Neural cell (in vitro differentiated cells): ENCODE data around the gene N4BP2. TPM values are rescaled to one million over a fixed set of nuclear protein-coding genes. Genes with fewer than 3 reads are reported as not detected.

Experiments used
- H2AFZ ChIP-seq: fragments of 200-600, 300-800 bp; sonication (generic), shearing (Covaris generic); 2 replicates; pipeline ENCODE4 v1.6.0; 2014; ENCODE audit warnings: low read depth, mild to moderate bottlenecking, antibody characterized with exemption, low read length, moderate library complexity
- H3F3A ChIP-seq: fragments of 200-600 bp; shearing (Covaris generic); 2 replicates; pipeline ENCODE4 v1.6.1; 2016; ENCODE audit warnings: mild to moderate bottlenecking, moderate library complexity, mixed read lengths, antibody characterized with exemption, low read length; ENCODE audit not compliant: insufficient read depth, poor library complexity, severe bottlenecking
- H3K27ac ChIP-seq: fragments of 200-600, 300-800 bp; sonication (generic), shearing (Covaris generic); 2 replicates; pipeline ENCODE4 v1.5.1; 2014; ENCODE audit warnings: mild to moderate bottlenecking, low read length, moderate library complexity
- H3K27me3 ChIP-seq: fragments of 300-800, 200-600 bp; sonication (generic), shearing (Covaris generic); 2 replicates; pipeline ENCODE4 v1.6.0; 2014; ENCODE audit warnings: mild to moderate bottlenecking, low read depth, low read length, moderate library complexity; ENCODE audit not compliant: insufficient read depth
- H3K36me3 ChIP-seq: fragments of 300-800, 200-600 bp; sonication (generic), shearing (Covaris generic); 2 replicates; pipeline ENCODE4 v1.5.1; 2014; ENCODE audit warnings: mild to moderate bottlenecking, antibody characterized with exemption, low read length, moderate library complexity; ENCODE audit not compliant: insufficient read depth
- H3K4me2 ChIP-seq: fragments of 300-800, 200-600 bp; sonication (generic), shearing (Covaris generic); 2 replicates; pipeline ENCODE4 v1.6.0; 2014; ENCODE audit warnings: mild to moderate bottlenecking, low read length
- H3K4me3 ChIP-seq: fragments of 300-800, 200-600 bp; sonication (generic), shearing (Covaris generic); 2 replicates; pipeline ENCODE4 v1.5.1; 2014; ENCODE audit warnings: mild to moderate bottlenecking, low read length, moderate library complexity
- H3K79me2 ChIP-seq: fragments of 200-600 bp; shearing (Covaris generic); replicated peaks from 2 replicates; pipeline ENCODE4 v1.6.0; 2014; ENCODE audit warnings: mild to moderate bottlenecking, low read length, moderate library complexity; ENCODE audit not compliant: insufficient read depth
- H3K9ac ChIP-seq: fragments of 300-800, 200-600 bp; sonication (generic), shearing (Covaris generic); 2 replicates; pipeline ENCODE4 v1.6.1; 2016; ENCODE audit warnings: mild to moderate bottlenecking, low read length, mixed read lengths
- H3K9me2 ChIP-seq: fragments of 200-600 bp; shearing (Covaris generic); 2 replicates; pipeline ENCODE4 v1.6.1; 2016; ENCODE audit warnings: mild to moderate bottlenecking, low read length, mixed read lengths; ENCODE audit not compliant: insufficient read depth
- H3K9me3 ChIP-seq: fragments of 200-600, 300-800 bp; sonication (generic), shearing (Covaris generic); 2 replicates; pipeline ENCODE4 v1.6.1; 2016; ENCODE audit warnings: mild to moderate bottlenecking, mixed run types, low read length, moderate library complexity, mixed read lengths
- H4K20me1 ChIP-seq: fragments of 200-600 bp; shearing (Covaris generic); 2 replicates; pipeline ENCODE4 v1.6.1; 2016; ENCODE audit warnings: mild to moderate bottlenecking, mixed run types; ENCODE audit not compliant: insufficient read depth
- CTCF ChIP-seq: fragments of 450-650 bp; IDR thresholded peaks from 2 replicates; pipeline ENCODE4 v1.5.1; 2014; ENCODE audit warnings: antibody characterized with exemption, mild to moderate bottlenecking, moderate library complexity; ENCODE audit not compliant: poor library complexity, severe bottlenecking
- EP300 ChIP-seq: fragments of 450-650 bp; conservative IDR thresholded peaks from 2 replicates; pipeline ENCODE4 v1.6.1; 2014; ENCODE audit warnings: antibody characterized with exemption, mild to moderate bottlenecking, moderate library complexity; ENCODE audit not compliant: poor library complexity, severe bottlenecking
- EZH2 ChIP-seq: fragments of 200-600, 300-800 bp; shearing (Covaris generic), sonication (generic); IDR thresholded peaks from 2 replicates; pipeline ENCODE4 v1.6.1; 2014; ENCODE audit warnings: antibody characterized with exemption, low read length, borderline replicate concordance, mild to moderate bottlenecking; ENCODE audit not compliant: insufficient read depth, poor library complexity, severe bottlenecking
- MXI1 ChIP-seq: fragments of 450-650 bp; conservative IDR thresholded peaks from 2 replicates; pipeline ENCODE4 v1.6.1; 2014; ENCODE audit warnings: antibody characterized with exemption, mild to moderate bottlenecking; ENCODE audit not compliant: poor library complexity, severe bottlenecking
- POLR2AphosphoS5 ChIP-seq: IDR thresholded peaks from 2 replicates; pipeline ENCODE4 v1.6.1; 2012
- RAD21 ChIP-seq: fragments of 450-650 bp; conservative IDR thresholded peaks from 2 replicates; pipeline ENCODE4 v1.6.1; 2014; ENCODE audit warnings: antibody characterized with exemption, mild to moderate bottlenecking, moderate library complexity
- TAF1 ChIP-seq: IDR thresholded peaks from 2 replicates; pipeline ENCODE4 v1.6.1; 2012; ENCODE audit warnings: low read depth
- polyA plus RNA-seq: library from polyadenylated mRNA; depleted of rRNA; stranded (reverse); fragments of >200 nt; gene quantifications from 2 replicates; pipeline ENCODE4 v1.2.3, GENCODE V29; 2014
- TF ChIP-seq, protein P1 (sequence below): IDR thresholded peaks from 2 replicates; pipeline ENCODE4 v1.6.1; 2012; ENCODE audit warnings: borderline replicate concordance

N4BP2 gene
- polyA plus RNA-seq, 1 donor from 2014 or later = 28.1 TPM

DNA sequence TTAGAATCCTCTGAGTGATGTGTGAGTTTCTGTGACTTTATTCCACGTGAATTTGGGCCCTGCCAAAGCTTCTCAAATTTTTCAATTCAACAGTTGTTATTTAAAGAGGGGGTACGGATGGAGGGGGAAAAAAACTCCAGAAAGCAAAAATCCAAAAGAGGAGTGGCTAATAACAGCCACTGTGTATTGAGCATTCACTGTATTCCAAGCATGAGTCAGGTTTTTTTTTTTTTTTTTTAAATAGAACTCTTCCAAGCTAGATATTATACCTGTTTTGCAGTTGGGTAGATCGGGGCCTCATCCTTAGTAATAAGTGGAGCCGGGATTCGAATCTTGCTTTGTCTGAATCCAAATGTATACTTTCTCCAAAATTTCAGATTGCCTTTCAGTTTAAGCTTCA, 133.8 kb downstream of the N4BP2 start:
- TF ChIP-seq, protein P1, sequence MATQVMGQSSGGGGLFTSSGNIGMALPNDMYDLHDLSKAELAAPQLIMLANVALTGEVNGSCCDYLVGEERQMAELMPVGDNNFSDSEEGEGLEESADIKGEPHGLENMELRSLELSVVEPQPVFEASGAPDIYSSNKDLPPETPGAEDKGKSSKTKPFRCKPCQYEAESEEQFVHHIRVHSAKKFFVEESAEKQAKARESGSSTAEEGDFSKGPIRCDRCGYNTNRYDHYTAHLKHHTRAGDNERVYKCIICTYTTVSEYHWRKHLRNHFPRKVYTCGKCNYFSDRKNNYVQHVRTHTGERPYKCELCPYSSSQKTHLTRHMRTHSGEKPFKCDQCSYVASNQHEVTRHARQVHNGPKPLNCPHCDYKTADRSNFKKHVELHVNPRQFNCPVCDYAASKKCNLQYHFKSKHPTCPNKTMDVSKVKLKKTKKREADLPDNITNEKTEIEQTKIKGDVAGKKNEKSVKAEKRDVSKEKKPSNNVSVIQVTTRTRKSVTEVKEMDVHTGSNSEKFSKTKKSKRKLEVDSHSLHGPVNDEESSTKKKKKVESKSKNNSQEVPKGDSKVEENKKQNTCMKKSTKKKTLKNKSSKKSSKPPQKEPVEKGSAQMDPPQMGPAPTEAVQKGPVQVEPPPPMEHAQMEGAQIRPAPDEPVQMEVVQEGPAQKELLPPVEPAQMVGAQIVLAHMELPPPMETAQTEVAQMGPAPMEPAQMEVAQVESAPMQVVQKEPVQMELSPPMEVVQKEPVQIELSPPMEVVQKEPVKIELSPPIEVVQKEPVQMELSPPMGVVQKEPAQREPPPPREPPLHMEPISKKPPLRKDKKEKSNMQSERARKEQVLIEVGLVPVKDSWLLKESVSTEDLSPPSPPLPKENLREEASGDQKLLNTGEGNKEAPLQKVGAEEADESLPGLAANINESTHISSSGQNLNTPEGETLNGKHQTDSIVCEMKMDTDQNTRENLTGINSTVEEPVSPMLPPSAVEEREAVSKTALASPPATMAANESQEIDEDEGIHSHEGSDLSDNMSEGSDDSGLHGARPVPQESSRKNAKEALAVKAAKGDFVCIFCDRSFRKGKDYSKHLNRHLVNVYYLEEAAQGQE = no peak
- no peak for TF ChIP-seq TAF1
- no peak for TF ChIP-seq MXI1
- no peaks in the 10 kb centered on the region for H3K36me3 ChIP-seq
- no peaks in the 10 kb centered on the region for H3K9me2 ChIP-seq
- no peak overlapping the region for H2AFZ ChIP-seq
- no peaks in the 10 kb centered on the region for H3K27me3 ChIP-seq
- H3K27ac ChIP-seq = no peak overlapping the region
- H4K20me1 ChIP-seq = no peaks in the 10 kb centered on the region
- no peaks in the 10 kb centered on the region for H3K9me3 ChIP-seq
- no peaks in the 10 kb centered on the region for H3F3A ChIP-seq
- no peak overlapping the region for H3K4me2 ChIP-seq
- H3K9ac ChIP-seq = no peak overlapping the region
- no peak overlapping the region for H3K4me3 ChIP-seq
- H3K79me2 ChIP-seq = no peaks in the 10 kb centered on the region

GRCh38 chr4:40190880-40191815, 134.5 kb downstream of the N4BP2 start:
- Histone ChIP-seq H3K9ac (no peak overlapping the region), H3K79me2 (no peaks in the 10 kb centered on the region), H3K27me3 (no peaks in the 10 kb centered on the region), H3K9me2 (no peaks in the 10 kb centered on the region), H3K4me3 (no peak overlapping the region), H3K4me2 (no peak overlapping the region), H3K9me3 (no peaks in the 10 kb centered on the region), H2AFZ (no peak overlapping the region), H3F3A (no peaks in the 10 kb centered on the region), H3K27ac (no peak overlapping the region), H4K20me1 (no peaks in the 10 kb centered on the region), H3K36me3 (no peaks in the 10 kb centered on the region)
- TF ChIP-seq RAD21 = no peak
- TF ChIP-seq TAF1 = no peak
- TF ChIP-seq POLR2AphosphoS5 = no peak
- TF ChIP-seq, protein P1 = no peak
- TF ChIP-seq EP300 = no peak
- TF ChIP-seq MXI1 = no peak
- no peak for TF ChIP-seq CTCF
- no peak for TF ChIP-seq EZH2
